RWPE2 (cell line): Measurements from ENCODE around the gene ELAVL1.

Experiments used
- ATAC-seq: fragments of 200-7000 bp; cut with Tn5 transposase; 3 replicates; pipeline ENCODE4 v1.9.1; 2021; ENCODE audit warnings: low read depth
- DNase-seq: peaks from one replicate; pipeline ENCODE4 v3.0.0-alpha.2; 2020; ENCODE audit warnings: low spot score
- H3K27ac ChIP-seq: fragments of 450-650 bp; 2 replicates; pipeline ENCODE4 v1.5.1; 2017; ENCODE audit warnings: mild to moderate bottlenecking; ENCODE audit not compliant: poor library complexity, severe bottlenecking
- H3K27me3 ChIP-seq: fragments of 250-450 bp; sonication (Bioruptor Pico); 2 replicates; pipeline ENCODE4 v1.5.1; 2021; ENCODE audit warnings: mild to moderate bottlenecking, moderate library complexity; ENCODE audit not compliant: insufficient read depth, poor library complexity, severe bottlenecking
- H3K36me3 ChIP-seq: fragments of 250-450 bp; sonication (Bioruptor Pico); 2 replicates; pipeline ENCODE4 v1.5.1; 2020; ENCODE audit warnings: low read depth, mild to moderate bottlenecking, moderate library complexity
- H3K4me1 ChIP-seq: fragments of 250-450 bp; sonication (Bioruptor Pico); 2 replicates; pipeline ENCODE4 v1.5.1; 2021; ENCODE audit warnings: mild to moderate bottlenecking, moderate library complexity; ENCODE audit not compliant: insufficient read depth, poor library complexity, severe bottlenecking
- H3K4me3 ChIP-seq: fragments of 250-450 bp; sonication (Bioruptor Pico); 2 replicates; pipeline ENCODE4 v1.5.1; 2021; ENCODE audit warnings: mild to moderate bottlenecking, moderate library complexity; ENCODE audit not compliant: severe bottlenecking
- H3K9me3 ChIP-seq: fragments of 250-450 bp; sonication (Bioruptor Pico); 2 replicates; pipeline ENCODE4 v1.5.1; 2021; ENCODE audit warnings: mild to moderate bottlenecking, moderate library complexity; ENCODE audit not compliant: severe bottlenecking
- TF ChIP-seq, protein P1 (sequence below): fragments of 450-650 bp; IDR thresholded peaks from one replicate; pipeline ENCODE4 v1.5.1; 2017; ENCODE audit warnings: mild to moderate bottlenecking, moderate library complexity; ENCODE audit not compliant: poor library complexity, severe bottlenecking

Gene ELAVL1

GRCh38 chr19:7916103-7916954 lies 89.1 kb downstream of the ELAVL1 start:
- no peaks in the 10 kb centered on the region for H3K9me3 ChIP-seq
- H3K36me3 ChIP-seq = peaks cover 9% of the 10 kb centered on the region
- H3K27me3 ChIP-seq = peaks cover 7% of the 10 kb centered on the region
- DNase-seq = no peak
- peak overlapping the region; percentile 22 for H3K27ac ChIP-seq
- TF ChIP-seq, protein P1, sequence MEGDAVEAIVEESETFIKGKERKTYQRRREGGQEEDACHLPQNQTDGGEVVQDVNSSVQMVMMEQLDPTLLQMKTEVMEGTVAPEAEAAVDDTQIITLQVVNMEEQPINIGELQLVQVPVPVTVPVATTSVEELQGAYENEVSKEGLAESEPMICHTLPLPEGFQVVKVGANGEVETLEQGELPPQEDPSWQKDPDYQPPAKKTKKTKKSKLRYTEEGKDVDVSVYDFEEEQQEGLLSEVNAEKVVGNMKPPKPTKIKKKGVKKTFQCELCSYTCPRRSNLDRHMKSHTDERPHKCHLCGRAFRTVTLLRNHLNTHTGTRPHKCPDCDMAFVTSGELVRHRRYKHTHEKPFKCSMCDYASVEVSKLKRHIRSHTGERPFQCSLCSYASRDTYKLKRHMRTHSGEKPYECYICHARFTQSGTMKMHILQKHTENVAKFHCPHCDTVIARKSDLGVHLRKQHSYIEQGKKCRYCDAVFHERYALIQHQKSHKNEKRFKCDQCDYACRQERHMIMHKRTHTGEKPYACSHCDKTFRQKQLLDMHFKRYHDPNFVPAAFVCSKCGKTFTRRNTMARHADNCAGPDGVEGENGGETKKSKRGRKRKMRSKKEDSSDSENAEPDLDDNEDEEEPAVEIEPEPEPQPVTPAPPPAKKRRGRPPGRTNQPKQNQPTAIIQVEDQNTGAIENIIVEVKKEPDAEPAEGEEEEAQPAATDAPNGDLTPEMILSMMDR = peak; percentile 14
- H3K4me3 ChIP-seq = peak overlapping the region; percentile 42
- ATAC-seq = peak; percentile 6; the same call in 2 of the 3 replicates
- no peaks in the 10 kb centered on the region for H3K4me1 ChIP-seq

DNA sequence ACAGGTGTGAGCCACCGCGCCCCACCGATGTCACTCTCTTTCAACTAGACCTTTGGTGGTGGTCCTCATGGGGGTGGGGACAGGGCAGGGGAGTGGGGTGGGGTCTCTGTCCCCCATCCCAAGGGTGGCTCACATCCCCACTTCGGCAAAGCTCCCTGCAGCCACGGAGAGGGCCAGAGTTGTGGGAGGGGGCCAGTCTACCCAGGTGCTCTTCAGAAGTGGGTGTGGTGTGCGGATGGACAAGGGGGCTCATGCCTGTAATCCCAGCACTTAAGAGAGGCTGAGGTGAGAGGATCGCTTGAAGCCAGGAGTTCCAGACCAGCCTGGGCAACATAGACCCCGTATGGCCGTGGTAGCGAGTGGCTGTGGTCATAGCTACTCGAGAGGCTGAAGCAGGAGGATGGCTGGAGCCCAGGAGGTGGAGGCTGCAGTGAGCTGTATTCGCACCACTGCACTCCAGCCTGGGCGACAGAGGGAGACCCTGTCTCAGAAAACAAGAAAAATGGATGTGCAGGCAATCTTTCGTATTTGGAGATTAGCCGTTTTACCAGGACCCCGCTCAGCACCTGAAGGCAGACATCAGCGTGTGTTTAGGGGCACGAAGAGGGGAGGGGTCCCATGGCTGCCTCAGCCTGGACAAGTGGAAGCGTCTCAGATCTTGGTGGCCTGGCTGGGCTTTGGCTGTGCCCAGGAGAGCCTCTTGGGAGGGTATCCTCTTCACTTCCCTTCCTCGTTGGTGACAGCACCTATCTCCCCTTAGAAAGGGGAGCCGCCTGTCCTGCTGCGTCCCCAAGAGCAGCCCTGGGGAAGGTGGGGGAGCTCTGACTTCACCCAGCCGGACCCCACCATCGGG lies 90.0 kb downstream of the ELAVL1 start:
- Histone ChIP-seq H3K4me1 (no peaks in the 10 kb centered on the region), H3K9me3 (no peaks in the 10 kb centered on the region), H3K36me3 (peaks cover 15% of the 10 kb centered on the region), H3K4me3 (peak overlapping the region; percentile 42), H3K27ac (peak overlapping the region; percentile 22), H3K27me3 (peaks cover 7% of the 10 kb centered on the region)
- no peak for ATAC-seq
- TF ChIP-seq, protein P1 = no peak
- no peak for DNase-seq

GRCh38 chr19:7914598-7915045 lies 90.8 kb downstream of the ELAVL1 start, which contains the start of gene TGFBR3L:
Gene TGFBR3L, plus strand, starts transcription at chr19:7914830.
- peaks cover 16% of the 10 kb centered on the region for H3K36me3 ChIP-seq

DNA sequence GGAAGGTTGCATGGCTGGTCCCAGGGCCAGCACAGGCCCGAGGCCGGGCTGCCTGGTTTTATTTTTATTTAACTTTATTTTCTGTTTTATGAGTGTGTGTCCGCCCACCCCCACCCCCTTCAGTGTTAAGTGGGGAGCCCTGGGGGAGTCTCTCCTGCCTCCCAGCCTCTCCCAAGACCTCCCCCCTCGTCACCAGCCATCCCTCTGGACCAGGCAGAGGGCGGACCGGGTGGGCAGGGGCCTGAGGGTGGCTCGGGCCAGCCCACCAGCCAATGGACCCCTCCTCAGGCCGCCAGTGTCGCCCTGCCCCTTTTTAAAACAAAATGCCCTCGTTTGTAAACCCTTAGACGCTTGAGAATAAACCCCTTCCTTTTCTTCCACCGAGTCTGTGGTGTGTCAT lies 91.3 kb downstream of the ELAVL1 start:
- DNase-seq = no peak
- TF ChIP-seq, protein P1 = no peak

More at GRCh38 chr19:7914598-7915045, 90.8 kb downstream of the ELAVL1 start, which contains the start of gene TGFBR3L:
- Histone ChIP-seq H3K27me3 (peaks cover 7% of the 10 kb centered on the region), H3K9me3 (no peaks in the 10 kb centered on the region), H3K27ac (no peak within 1 kb of the TSS), H3K4me1 (no peaks in the 10 kb centered on the region), H3K4me3 (peak within 1 kb of the TSS; percentile 42)
- ATAC-seq = no peak
- DNase-seq = no peak
- TF ChIP-seq, protein P1 = no peak

More for the DNA sequence above, 91.3 kb downstream of the ELAVL1 start:
- Histone ChIP-seq H3K27ac (no peak overlapping the region), H3K36me3 (peaks cover 16% of the 10 kb centered on the region), H3K4me3 (no peak overlapping the region), H3K4me1 (no peaks in the 10 kb centered on the region), H3K27me3 (peaks cover 7% of the 10 kb centered on the region), H3K9me3 (no peaks in the 10 kb centered on the region)
- no peak for ATAC-seq
